HepG2 (cell line): ENCODE results near the gene IZUMO2. TPM values are rescaled to one million over a fixed set of nuclear protein-coding genes. Genes with fewer than 3 reads are reported as not detected.

Experiments used
- HOXA7 ChIP-seq: sonication (generic); formaldehyde crosslinking; IDR thresholded peaks from 2 replicates; pipeline ENCODE4 v1.8.1; 2022; ENCODE audit warnings: mild to moderate bottlenecking, missing genetic modification reagents, moderate library complexity
- PHF21A ChIP-seq: sonication (generic); formaldehyde crosslinking; IDR thresholded peaks from 2 replicates; pipeline ENCODE4 v1.5.0; 2020; ENCODE audit warnings: mild to moderate bottlenecking, missing genetic modification reagents
- RBFOX2 ChIP-seq: fragments of 200-400 bp; formaldehyde crosslinking; IDR thresholded peaks from 2 replicates; pipeline ENCODE4 v1.6.1; 2017; ENCODE audit warnings: low read depth, mild to moderate bottlenecking, low read length
- RELA ChIP-seq: sonication (generic); formaldehyde crosslinking; IDR thresholded peaks from 2 replicates; pipeline ENCODE4 v1.4.0; 2020; ENCODE audit warnings: missing genetic modification reagents
- TARDBP ChIP-seq: sonication (generic); formaldehyde crosslinking; IDR thresholded peaks from 2 replicates; pipeline ENCODE4 v1.8.0; 2022; ENCODE audit warnings: mild to moderate bottlenecking, missing genetic modification reagents
- ZBTB1 ChIP-seq: sonication (generic); formaldehyde crosslinking; IDR thresholded peaks from 2 replicates; pipeline ENCODE4 v1.4.0; 2020; ENCODE audit warnings: missing genetic modification reagents, borderline replicate concordance
- ZNF296 ChIP-seq: sonication (generic); formaldehyde crosslinking; conservative IDR thresholded peaks from 2 replicates; pipeline ENCODE4 v1.5.0; 2020; ENCODE audit warnings: mild to moderate bottlenecking, missing genetic modification reagents
- ZNF329 ChIP-seq: sonication (generic); formaldehyde crosslinking; IDR thresholded peaks from 2 replicates; pipeline ENCODE4 v1.9.0; 2021; ENCODE audit warnings: low read depth, mild to moderate bottlenecking, missing genetic modification reagents
- ZNF331 ChIP-seq: sonication (generic); formaldehyde crosslinking; IDR thresholded peaks from 2 replicates; pipeline ENCODE4 v1.4.0; 2020; ENCODE audit warnings: missing genetic modification reagents
- ZNF761 ChIP-seq: sonication (generic); formaldehyde crosslinking; conservative IDR thresholded peaks from 2 replicates; pipeline ENCODE4 v1.4.0; 2020; ENCODE audit warnings: mild to moderate bottlenecking, missing genetic modification reagents
- polyA plus RNA-seq, 8 experiments: library from polyadenylated mRNA; depleted of rRNA in 3 of 8; stranded (reverse) in 7 of 8; unstranded in 1 of 8; fragments of >200 nt; fragmentation: Illumina TruSeq in 4 of 8; extraction: Trizol in 4 of 8; gene quantifications; 2 replicates each; pipeline versions ENCODE4 v1.2.1 to v1.2.3, GENCODE V29; 2011 to 2016; ENCODE audit warnings: low read depth in 4 of 8, missing spikeins in 1 of 8, mixed read lengths in 1 of 8; ENCODE audit not compliant: insufficient read depth in 1 of 8
- total RNA-seq, 5 experiments: library from RNA; depleted of rRNA; stranded (reverse); fragments of >200 nt; fragmentation: Illumina TruSeq; extraction: Trizol; gene quantifications; 2 replicates each; pipeline ENCODE4 v1.2.3, GENCODE V29; 2016; ENCODE audit warnings: low read depth in 1 of 5
- TF ChIP-seq, protein P1 (sequence below): sonication (generic); formaldehyde crosslinking; IDR thresholded peaks from 2 replicates; pipeline ENCODE4 v1.4.0; 2020; ENCODE audit warnings: missing genetic modification reagents, borderline replicate concordance
- TF ChIP-seq, protein P2 (sequence below): sonication (generic); formaldehyde crosslinking; IDR thresholded peaks from 2 replicates; pipeline ENCODE4 v1.5.1; 2020; ENCODE audit warnings: mild to moderate bottlenecking, missing genetic modification reagents
- TF ChIP-seq, protein P3 (sequence below): sonication (generic); formaldehyde crosslinking; IDR thresholded peaks from 2 replicates; pipeline ENCODE4 v1.5.0; 2020; ENCODE audit warnings: missing genetic modification reagents
- TF ChIP-seq, protein P4 (sequence below): sonication (generic); formaldehyde crosslinking; IDR thresholded peaks from 2 replicates; pipeline ENCODE4 v1.5.1; 2020; ENCODE audit warnings: mild to moderate bottlenecking, moderate library complexity, missing genetic modification reagents
- TF ChIP-seq, protein P5 (sequence below): IDR thresholded peaks from 2 replicates; pipeline ENCODE4 v1.6.1; 2016; ENCODE audit warnings: mild to moderate bottlenecking
- TF ChIP-seq, protein P6 (sequence below), 2 experiments: sonication (generic) in 1 of 2; formaldehyde crosslinking in 1 of 2; IDR thresholded peaks; 2 replicates each; pipeline versions ENCODE4 v1.4.0 to v1.6.1; 2018 to 2020; ENCODE audit warnings: missing genetic modification reagents in 2 of 2, borderline replicate concordance in 1 of 2, low read depth in 1 of 2, mild to moderate bottlenecking in 1 of 2, missing biosample characterization in 1 of 2

Gene IZUMO2
- total and polyA plus RNA-seq, 2 of the 13 experiments (the other 11 are each of a cell fraction or from before 2014, with no cell fraction given): not detected

GRCh38 chr19:50204811-50205675 lies 42.0 kb upstream of the IZUMO2 start (continued):
- TF ChIP-seq, protein P1, sequence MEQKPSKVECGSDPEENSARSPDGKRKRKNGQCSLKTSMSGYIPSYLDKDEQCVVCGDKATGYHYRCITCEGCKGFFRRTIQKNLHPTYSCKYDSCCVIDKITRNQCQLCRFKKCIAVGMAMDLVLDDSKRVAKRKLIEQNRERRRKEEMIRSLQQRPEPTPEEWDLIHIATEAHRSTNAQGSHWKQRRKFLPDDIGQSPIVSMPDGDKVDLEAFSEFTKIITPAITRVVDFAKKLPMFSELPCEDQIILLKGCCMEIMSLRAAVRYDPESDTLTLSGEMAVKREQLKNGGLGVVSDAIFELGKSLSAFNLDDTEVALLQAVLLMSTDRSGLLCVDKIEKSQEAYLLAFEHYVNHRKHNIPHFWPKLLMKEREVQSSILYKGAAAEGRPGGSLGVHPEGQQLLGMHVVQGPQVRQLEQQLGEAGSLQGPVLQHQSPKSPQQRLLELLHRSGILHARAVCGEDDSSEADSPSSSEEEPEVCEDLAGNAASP: no peak
- TF ChIP-seq ZNF761 (CRISPR knock-in tag) (no peak), ZNF296 (no peak), RELA (CRISPR knock-in tag) (no peak), ZNF329 (no peak), HOXA7 (no peak), TARDBP (CRISPR knock-in tag) (no peak), ZBTB1 (CRISPR knock-in tag) (no peak), ZNF331 (CRISPR knock-in tag) (no peak), RBFOX2 (peak; percentile 57), PHF21A (CRISPR knock-in tag) (no peak)
- TF ChIP-seq, protein P2, sequence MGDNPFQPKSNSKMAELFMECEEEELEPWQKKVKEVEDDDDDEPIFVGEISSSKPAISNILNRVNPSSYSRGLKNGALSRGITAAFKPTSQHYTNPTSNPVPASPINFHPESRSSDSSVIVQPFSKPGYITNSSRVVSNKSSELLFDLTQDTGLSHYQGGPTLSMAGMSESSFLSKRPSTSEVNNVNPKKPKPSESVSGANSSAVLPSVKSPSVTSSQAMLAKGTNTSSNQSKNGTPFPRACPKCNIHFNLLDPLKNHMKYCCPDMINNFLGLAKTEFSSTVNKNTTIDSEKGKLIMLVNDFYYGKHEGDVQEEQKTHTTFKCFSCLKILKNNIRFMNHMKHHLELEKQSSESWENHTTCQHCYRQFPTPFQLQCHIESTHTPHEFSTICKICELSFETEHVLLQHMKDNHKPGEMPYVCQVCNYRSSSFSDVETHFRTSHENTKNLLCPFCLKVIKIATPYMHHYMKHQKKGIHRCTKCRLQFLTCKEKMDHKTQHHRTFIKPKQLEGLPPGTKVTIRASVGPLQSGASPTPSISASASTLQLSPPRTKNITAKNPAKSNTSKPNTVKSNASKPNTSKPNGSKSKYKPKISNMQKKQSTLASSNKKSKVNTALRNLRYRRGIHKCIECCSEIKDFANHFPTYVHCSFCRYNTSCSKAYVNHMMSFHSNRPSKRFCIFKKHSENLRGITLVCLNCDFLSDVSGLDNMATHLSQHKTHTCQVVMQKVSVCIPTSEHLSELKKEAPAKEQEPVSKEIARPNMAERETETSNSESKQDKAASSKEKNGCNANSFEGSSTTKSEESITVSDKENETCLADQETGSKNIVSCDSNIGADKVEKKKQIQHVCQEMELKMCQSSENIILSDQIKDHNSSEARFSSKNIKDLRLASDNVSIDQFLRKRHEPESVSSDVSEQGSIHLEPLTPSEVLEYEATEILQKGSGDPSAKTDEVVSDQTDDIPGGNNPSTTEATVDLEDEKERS (CRISPR knock-in tag): no peak
- TF ChIP-seq, protein P3, sequence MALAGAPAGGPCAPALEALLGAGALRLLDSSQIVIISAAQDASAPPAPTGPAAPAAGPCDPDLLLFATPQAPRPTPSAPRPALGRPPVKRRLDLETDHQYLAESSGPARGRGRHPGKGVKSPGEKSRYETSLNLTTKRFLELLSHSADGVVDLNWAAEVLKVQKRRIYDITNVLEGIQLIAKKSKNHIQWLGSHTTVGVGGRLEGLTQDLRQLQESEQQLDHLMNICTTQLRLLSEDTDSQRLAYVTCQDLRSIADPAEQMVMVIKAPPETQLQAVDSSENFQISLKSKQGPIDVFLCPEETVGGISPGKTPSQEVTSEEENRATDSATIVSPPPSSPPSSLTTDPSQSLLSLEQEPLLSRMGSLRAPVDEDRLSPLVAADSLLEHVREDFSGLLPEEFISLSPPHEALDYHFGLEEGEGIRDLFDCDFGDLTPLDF (CRISPR knock-in tag): no peak
- TF ChIP-seq, protein P4, sequence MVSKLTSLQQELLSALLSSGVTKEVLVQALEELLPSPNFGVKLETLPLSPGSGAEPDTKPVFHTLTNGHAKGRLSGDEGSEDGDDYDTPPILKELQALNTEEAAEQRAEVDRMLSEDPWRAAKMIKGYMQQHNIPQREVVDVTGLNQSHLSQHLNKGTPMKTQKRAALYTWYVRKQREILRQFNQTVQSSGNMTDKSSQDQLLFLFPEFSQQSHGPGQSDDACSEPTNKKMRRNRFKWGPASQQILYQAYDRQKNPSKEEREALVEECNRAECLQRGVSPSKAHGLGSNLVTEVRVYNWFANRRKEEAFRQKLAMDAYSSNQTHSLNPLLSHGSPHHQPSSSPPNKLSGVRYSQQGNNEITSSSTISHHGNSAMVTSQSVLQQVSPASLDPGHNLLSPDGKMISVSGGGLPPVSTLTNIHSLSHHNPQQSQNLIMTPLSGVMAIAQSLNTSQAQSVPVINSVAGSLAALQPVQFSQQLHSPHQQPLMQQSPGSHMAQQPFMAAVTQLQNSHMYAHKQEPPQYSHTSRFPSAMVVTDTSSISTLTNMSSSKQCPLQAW (CRISPR knock-in tag): 0 out of 2 replicates have a peak, but pooled peaks have one; percentile 39
- TF ChIP-seq, protein P5, sequence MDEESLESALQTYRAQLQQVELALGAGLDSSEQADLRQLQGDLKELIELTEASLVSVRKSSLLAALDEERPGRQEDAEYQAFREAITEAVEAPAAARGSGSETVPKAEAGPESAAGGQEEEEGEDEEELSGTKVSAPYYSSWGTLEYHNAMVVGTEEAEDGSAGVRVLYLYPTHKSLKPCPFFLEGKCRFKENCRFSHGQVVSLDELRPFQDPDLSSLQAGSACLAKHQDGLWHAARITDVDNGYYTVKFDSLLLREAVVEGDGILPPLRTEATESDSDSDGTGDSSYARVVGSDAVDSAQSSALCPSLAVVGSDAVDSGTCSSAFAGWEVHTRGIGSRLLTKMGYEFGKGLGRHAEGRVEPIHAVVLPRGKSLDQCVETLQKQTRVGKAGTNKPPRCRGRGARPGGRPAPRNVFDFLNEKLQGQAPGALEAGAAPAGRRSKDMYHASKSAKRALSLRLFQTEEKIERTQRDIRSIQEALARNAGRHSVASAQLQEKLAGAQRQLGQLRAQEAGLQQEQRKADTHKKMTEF (CRISPR knock-in tag): peak; percentile 33; the same call in 1 of the 2 replicates
- TF ChIP-seq, protein P6, sequence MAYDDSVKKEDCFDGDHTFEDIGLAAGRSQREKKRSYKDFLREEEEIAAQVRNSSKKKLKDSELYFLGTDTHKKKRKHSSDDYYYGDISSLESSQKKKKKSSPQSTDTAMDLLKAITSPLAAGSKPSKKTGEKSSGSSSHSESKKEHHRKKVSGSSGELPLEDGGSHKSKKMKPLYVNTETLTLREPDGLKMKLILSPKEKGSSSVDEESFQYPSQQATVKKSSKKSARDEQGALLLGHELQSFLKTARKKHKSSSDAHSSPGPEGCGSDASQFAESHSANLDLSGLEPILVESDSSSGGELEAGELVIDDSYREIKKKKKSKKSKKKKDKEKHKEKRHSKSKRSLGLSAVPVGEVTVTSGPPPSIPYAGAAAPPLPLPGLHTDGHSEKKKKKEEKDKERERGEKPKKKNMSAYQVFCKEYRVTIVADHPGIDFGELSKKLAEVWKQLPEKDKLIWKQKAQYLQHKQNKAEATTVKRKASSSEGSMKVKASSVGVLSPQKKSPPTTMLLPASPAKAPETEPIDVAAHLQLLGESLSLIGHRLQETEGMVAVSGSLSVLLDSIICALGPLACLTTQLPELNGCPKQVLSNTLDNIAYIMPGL (CRISPR knock-in tag; IDR thresholded peaks at IDR 0.05; ENCODE audit: borderline replicate concordance in 1 of 2, low read depth in 1 of 2): no peak
